H9 (cell line): ENCODE results near the gene SLC9A9. TPM values are rescaled to one million over a fixed set of nuclear protein-coding genes. Genes with fewer than 3 reads are reported as not detected.

Source experiments
- DNase-seq: peaks from one replicate; pipeline ENCODE4 v3.0.0-alpha.2; 2017
- H2AFZ ChIP-seq: one replicate; pipeline ENCODE4 v1.6.1; 2013; ENCODE audit warnings: mild to moderate bottlenecking, low read length, control low read depth, moderate library complexity
- H2AK5ac ChIP-seq: 2 replicates; pipeline ENCODE4 v1.6.1; 2013; ENCODE audit warnings: low read length, control low read depth, mixed read lengths; ENCODE audit not compliant: insufficient read length
- H2BK120ac ChIP-seq: one replicate; pipeline ENCODE4 v1.6.1; 2013; ENCODE audit warnings: low read depth, mild to moderate bottlenecking, low read length, control low read depth, inconsistent platforms; ENCODE audit not compliant: poor library complexity, severe bottlenecking
- H2BK12ac ChIP-seq: 2 replicates; pipeline ENCODE4 v1.6.1; 2013; ENCODE audit warnings: low read length, control low read depth, mixed read lengths, low read depth; ENCODE audit not compliant: insufficient read length
- H2BK15ac ChIP-seq: 2 replicates; pipeline ENCODE4 v1.6.1; 2013; ENCODE audit warnings: low read depth, low read length, control low read depth
- H2BK20ac ChIP-seq: one replicate; pipeline ENCODE4 v1.6.1; 2013; ENCODE audit warnings: low read depth, mild to moderate bottlenecking, low read length, control low read depth, inconsistent platforms; ENCODE audit not compliant: poor library complexity, severe bottlenecking
- H2BK5ac ChIP-seq: 2 replicates; pipeline ENCODE4 v1.6.1; 2013; ENCODE audit warnings: low read length, control low read depth, mixed read lengths; ENCODE audit not compliant: insufficient read length
- H3K14ac ChIP-seq: 2 replicates; pipeline ENCODE4 v1.6.1; 2013; ENCODE audit warnings: low read length, control low read depth; ENCODE audit not compliant: insufficient read depth
- H3K18ac ChIP-seq: 2 replicates; pipeline ENCODE4 v1.6.1; 2013; ENCODE audit warnings: low read depth, mild to moderate bottlenecking, mixed read lengths, low read length, control low read depth; ENCODE audit not compliant: insufficient read length
- H3K23ac ChIP-seq: 2 replicates; pipeline ENCODE4 v1.6.1; 2013; ENCODE audit warnings: low read length, control low read depth, mixed read lengths, low read depth; ENCODE audit not compliant: insufficient read length
- H3K23me2 ChIP-seq: 2 replicates; pipeline ENCODE4 v1.6.1; 2013; ENCODE audit warnings: low read depth, mild to moderate bottlenecking, mixed read lengths, low read length, control low read depth; ENCODE audit not compliant: insufficient read length, poor library complexity, severe bottlenecking
- H3K27ac ChIP-seq: 2 replicates; pipeline ENCODE4 v1.5.1; 2013; ENCODE audit warnings: low read length, control low read depth, mixed read lengths, low read depth; ENCODE audit not compliant: insufficient read length
- H3K27me3 ChIP-seq: 2 replicates; pipeline ENCODE4 v1.6.1; 2013; ENCODE audit warnings: low read length, control low read depth, inconsistent platforms; ENCODE audit not compliant: insufficient read depth
- H3K4ac ChIP-seq: 2 replicates; pipeline ENCODE4 v1.6.1; 2013; ENCODE audit warnings: low read depth, mild to moderate bottlenecking, control low read depth, inconsistent platforms, low read length, moderate library complexity
- H3K4me1 ChIP-seq: 2 replicates; pipeline ENCODE4 v1.6.1; 2013; ENCODE audit warnings: low read length, control low read depth, inconsistent platforms; ENCODE audit not compliant: insufficient read depth
- H3K4me2 ChIP-seq: 2 replicates; pipeline ENCODE4 v1.6.1; 2013; ENCODE audit warnings: low read length, control low read depth, mixed read lengths; ENCODE audit not compliant: insufficient read length, insufficient read depth
- H3K56ac ChIP-seq: 2 replicates; pipeline ENCODE4 v1.6.1; 2013; ENCODE audit warnings: low read depth, mild to moderate bottlenecking, mixed read lengths, low read length, control low read depth; ENCODE audit not compliant: insufficient read length
- H3K79me1 ChIP-seq: 2 replicates; pipeline ENCODE4 v1.6.1; 2013; ENCODE audit warnings: low read depth, mild to moderate bottlenecking, moderate library complexity, low read length, control low read depth, inconsistent platforms; ENCODE audit not compliant: insufficient read depth, poor library complexity, severe bottlenecking
- H3K79me2 ChIP-seq: 2 replicates; pipeline ENCODE4 v1.6.1; 2013; ENCODE audit warnings: low read length, control low read depth, inconsistent platforms; ENCODE audit not compliant: insufficient read depth
- H3K9ac ChIP-seq: 2 replicates; pipeline ENCODE4 v1.6.1; 2013; ENCODE audit warnings: low read length, control low read depth, mixed read lengths; ENCODE audit not compliant: insufficient read length; ENCODE audit errors: extremely low read depth
- H3K9me3 ChIP-seq: one replicate; pipeline ENCODE4 v1.6.1; 2013; ENCODE audit warnings: low read depth, low read length, inconsistent platforms; ENCODE audit not compliant: control insufficient read depth
- H3T11ph ChIP-seq: one replicate; pipeline ENCODE4 v1.6.1; 2013; ENCODE audit warnings: mild to moderate bottlenecking, low read length, control low read depth, inconsistent platforms
- H4K20me1 ChIP-seq: one replicate; pipeline ENCODE4 v1.6.1; 2013; ENCODE audit not compliant: control insufficient read depth, insufficient read length, insufficient read depth
- H4K5ac ChIP-seq: 2 replicates; pipeline ENCODE4 v1.6.1; 2013; ENCODE audit warnings: low read depth, mild to moderate bottlenecking, mixed read lengths, low read length, control low read depth; ENCODE audit not compliant: insufficient read length
- H4K8ac ChIP-seq: replicated peaks from 2 replicates; pipeline ENCODE4 v1.6.1; 2013; ENCODE audit warnings: low read length, control low read depth, mixed read lengths, low read depth; ENCODE audit not compliant: insufficient read length
- H4K91ac ChIP-seq: 2 replicates; pipeline ENCODE4 v1.6.1; 2013; ENCODE audit warnings: low read depth, mild to moderate bottlenecking, moderate library complexity, mixed read lengths, low read length, control low read depth; ENCODE audit not compliant: insufficient read length
- H3K27ac Mint-ChIP-seq, 3 experiments: 2 replicates in 2 of 3; 3 replicates in 1 of 3; pipeline ENCODE4 v1.8.0; 2020 to 2021; ENCODE audit warnings: mixed read lengths in 3 of 3, mild to moderate bottlenecking in 1 of 3, moderate library complexity in 1 of 3
- H3K27me3 Mint-ChIP-seq: 2 replicates; pipeline ENCODE4 v1.8.0; 2021; ENCODE audit warnings: low read depth, mild to moderate bottlenecking, moderate library complexity, mixed read lengths
- H3K36me3 Mint-ChIP-seq, 3 experiments: 2 replicates in 2 of 3; 3 replicates in 1 of 3; pipeline ENCODE4 v1.8.0; 2020 to 2021; ENCODE audit warnings: low read depth in 3 of 3, mixed read lengths in 3 of 3; ENCODE audit not compliant: insufficient read depth in 1 of 3
- H3K4me1 Mint-ChIP-seq, 2 experiments: 2 replicates each; pipeline ENCODE4 v1.8.0; 2020; ENCODE audit warnings: mixed read lengths in 2 of 2
- H3K4me3 Mint-ChIP-seq, 2 experiments: 2 replicates in 1 of 2; 3 replicates in 1 of 2; pipeline ENCODE4 v1.8.0; 2020 to 2021; ENCODE audit warnings: mild to moderate bottlenecking in 2 of 2, mixed read lengths in 2 of 2, moderate library complexity in 1 of 2
- H3K9me3 Mint-ChIP-seq, 2 experiments: 2 replicates in 1 of 2; 3 replicates in 1 of 2; pipeline ENCODE4 v1.8.0; 2020; ENCODE audit warnings: mild to moderate bottlenecking in 2 of 2, mixed read lengths in 2 of 2, moderate library complexity in 1 of 2
- CTCF ChIP-seq: fragments of 200-600 bp; sonication (generic); conservative IDR thresholded peaks from 3 replicates; pipeline ENCODE4 v1.8.0; 2021; ENCODE audit warnings: antibody characterized with exemption, mild to moderate bottlenecking
- WGBS: extraction: QIAGEN DNeasy Blood & Tissue Kit; methylation state at CpG from one replicate; pipeline ENCODE4 v1.1.7; 2013; ENCODE audit warnings: missing lambda C conversion rate, low lambda C conversion rate, mixed read lengths; ENCODE audit not compliant: insufficient read length; ENCODE audit errors: extremely low coverage; 5-methylcytosine and 5-hydroxymethylcytosine counted together
- total RNA-seq: library from RNA; stranded (reverse); gene quantifications from 2 replicates; pipeline ENCODE4 v1.2.1, GENCODE V29; 2021

Gene SLC9A9
- total RNA-seq, 1 experiment from 2014 or later = 0.35 TPM

GRCh38 chr3:143247073-143247472 is 601.2 kb downstream of the SLC9A9 start:
- no peaks in the 10 kb centered on the region for H3K9me3 ChIP-seq
- no peak overlapping the region for H3K23ac ChIP-seq
- no peak overlapping the region for H3K4me2 ChIP-seq
- 0 out of 2 replicates have a peak, but pooled peaks cover 3% of the 10 kb centered on the region for H3K4me1 ChIP-seq
- TF ChIP-seq CTCF = no peak
- no peak overlapping the region for H2BK20ac ChIP-seq
- H2AFZ ChIP-seq = no peak overlapping the region
- no peak overlapping the region for H3K4me3 Mint-ChIP-seq
- no peak overlapping the region for H4K5ac ChIP-seq
- H3K27ac Mint-ChIP-seq = no peak overlapping the region
- no CpG with 5 or more reads among the region's 3 CpGs for WGBS
- peaks cover 0 to 2% (median 0%) of the 10 kb centered on the region in 3 experiments; a peak in 2 of 7 replicates for H3K36me3 Mint-ChIP-seq
- no peak overlapping the region for H3K14ac ChIP-seq
- no peak overlapping the region for H2AK5ac ChIP-seq
- no peak overlapping the region for H3K4ac ChIP-seq
- H3T11ph ChIP-seq = no peak overlapping the region
- no peaks in the 10 kb centered on the region for H4K20me1 ChIP-seq
- H3K79me2 ChIP-seq = no peaks in the 10 kb centered on the region
- H2BK120ac ChIP-seq = no peak overlapping the region
- H3K79me1 ChIP-seq = no peaks in the 10 kb centered on the region
- no peak overlapping the region for H4K8ac ChIP-seq
- DNase-seq = no peak
- H3K23me2 ChIP-seq = no peaks in the 10 kb centered on the region
- no peaks in the 10 kb centered on the region for H3K27me3 ChIP-seq
- H3K56ac ChIP-seq = no peak overlapping the region
- no peak overlapping the region for H3K18ac ChIP-seq
- H3K27me3 Mint-ChIP-seq = peaks cover 2% of the 10 kb centered on the region; the same call in 1 of the 2 replicates
- no peak overlapping the region for H3K9ac ChIP-seq
- H4K91ac ChIP-seq = no peak overlapping the region
- H3K27ac ChIP-seq = no peak overlapping the region
- no peak overlapping the region for H2BK12ac ChIP-seq
- H2BK5ac ChIP-seq = no peak overlapping the region
- H2BK15ac ChIP-seq = no peak overlapping the region
- H3K9me3 Mint-ChIP-seq = no peaks in the 10 kb centered on the region; a peak in 3 of 5 replicates
- peaks cover 8 to 10% of the 10 kb centered on the region in 2 experiments for H3K4me1 Mint-ChIP-seq
